A673 (cell line): ENCODE measurements around the gene ABCG1. TPM values are rescaled to one million over a fixed set of nuclear protein-coding genes. Genes with fewer than 3 reads are reported as not detected.

Source experiments
- BruUV-seq: library from RNA; stranded (reverse); fragments of 400-500 nt; replicated peaks from 2 replicates; lab custom pipeline; 2021; lab: Mats Ljungman, UMichigan
- CTCF ChIA-PET: fragments of 300-600 bp; sonication (Branson Sonifier 250); formaldehyde crosslinking; loops from one replicate; lab custom pipeline; 2022; ENCODE audit warnings: antibody characterized with exemption; lab: Charles Lee
- POLR2A ChIA-PET: fragments of 300-600 bp; sonication (Branson Sonifier 250); formaldehyde crosslinking; loops from one replicate; lab custom pipeline; 2022; ENCODE audit warnings: antibody characterized with exemption; ENCODE audit not compliant: low non-redundant PET; lab: Charles Lee
- DNase-seq: peaks from one replicate; pipeline ENCODE4 v3.0.0-alpha.2; 2015; ENCODE audit warnings: low spot score
- H3K27ac ChIP-seq: fragments of 200-600 bp; sonication (generic); 2 replicates; pipeline ENCODE4 v1.5.1; 2016; ENCODE audit warnings: mixed run types, low read depth, mild to moderate bottlenecking, mixed read lengths, antibody characterized with exemption, low read length; ENCODE audit not compliant: poor library complexity, severe bottlenecking
- H3K27me3 ChIP-seq: fragments of 200-600 bp; sonication (generic); replicated peaks from 2 replicates; pipeline ENCODE4 v1.6.1; 2017; ENCODE audit warnings: mixed run types, low read depth, mild to moderate bottlenecking, mixed read lengths, antibody characterized with exemption, low read length; ENCODE audit not compliant: insufficient read depth, poor library complexity
- H3K36me3 ChIP-seq: fragments of 200-600 bp; sonication (generic); 2 replicates; pipeline ENCODE4 v1.6.1; 2016; ENCODE audit warnings: mixed run types, mild to moderate bottlenecking, mixed read lengths, antibody characterized with exemption, low read length; ENCODE audit not compliant: insufficient read depth, poor library complexity, severe bottlenecking
- H3K4me1 ChIP-seq: fragments of 200-600 bp; sonication (generic); 2 replicates; pipeline ENCODE4 v1.6.1; 2017; ENCODE audit warnings: mixed run types, mild to moderate bottlenecking, mixed read lengths, antibody characterized with exemption, low read length; ENCODE audit not compliant: insufficient read depth, poor library complexity, severe bottlenecking
- H3K4me3 ChIP-seq: fragments of 200-600 bp; sonication (generic); 2 replicates; pipeline ENCODE4 v1.5.1; 2016; ENCODE audit warnings: low read depth, mixed run types, mild to moderate bottlenecking, mixed read lengths, low read length; ENCODE audit not compliant: poor library complexity, severe bottlenecking
- H3K9me3 ChIP-seq: fragments of 200-600 bp; sonication (generic); 2 replicates; pipeline ENCODE4 v1.6.1; 2016; ENCODE audit warnings: mixed run types, low read depth, mild to moderate bottlenecking, mixed read lengths, antibody characterized with exemption, low read length; ENCODE audit not compliant: poor library complexity, severe bottlenecking
- EZH2 ChIP-seq: fragments of 200-600 bp; sonication (generic); IDR thresholded peaks from 2 replicates; pipeline ENCODE4 v1.6.1; 2017; ENCODE audit warnings: borderline replicate concordance, low read depth, mild to moderate bottlenecking, mixed read lengths, antibody characterized with exemption, low read length; ENCODE audit not compliant: poor library complexity, severe bottlenecking
- intact Hi-C: fragments of 100-400 bp; cut with micrococcal nuclease; formaldehyde crosslinking; loops from one replicate; pipeline ENCODE4 v1.10.0; 2022; ENCODE audit not compliant: unreplicated experiment
- total RNA-seq: library from RNA; stranded (reverse); gene quantifications from 2 replicates; pipeline ENCODE4 v1.2.3, GENCODE V29; 2021
- TF ChIP-seq, protein P1 (sequence below): fragments of 300-800, 200-600 bp; sonication (generic); conservative IDR thresholded peaks from 2 replicates; pipeline ENCODE4 v1.5.1; 2017; ENCODE audit warnings: low read depth, mild to moderate bottlenecking, antibody characterized with exemption, low read length, moderate library complexity, mixed read lengths

The ABCG1 gene
- total RNA-seq, 1 experiment from 2014 or later: 3.4 TPM

- Histone ChIP-seq H3K4me1 (no peaks in the 10 kb centered on the region), H3K4me3 (no peak overlapping the region), H3K27ac (no peak overlapping the region), H3K9me3 (no peaks in the 10 kb centered on the region), H3K27me3 (no peaks in the 10 kb centered on the region), H3K36me3 (no peaks in the 10 kb centered on the region)
- DNase-seq: no peak
- TF ChIP-seq, protein P1, sequence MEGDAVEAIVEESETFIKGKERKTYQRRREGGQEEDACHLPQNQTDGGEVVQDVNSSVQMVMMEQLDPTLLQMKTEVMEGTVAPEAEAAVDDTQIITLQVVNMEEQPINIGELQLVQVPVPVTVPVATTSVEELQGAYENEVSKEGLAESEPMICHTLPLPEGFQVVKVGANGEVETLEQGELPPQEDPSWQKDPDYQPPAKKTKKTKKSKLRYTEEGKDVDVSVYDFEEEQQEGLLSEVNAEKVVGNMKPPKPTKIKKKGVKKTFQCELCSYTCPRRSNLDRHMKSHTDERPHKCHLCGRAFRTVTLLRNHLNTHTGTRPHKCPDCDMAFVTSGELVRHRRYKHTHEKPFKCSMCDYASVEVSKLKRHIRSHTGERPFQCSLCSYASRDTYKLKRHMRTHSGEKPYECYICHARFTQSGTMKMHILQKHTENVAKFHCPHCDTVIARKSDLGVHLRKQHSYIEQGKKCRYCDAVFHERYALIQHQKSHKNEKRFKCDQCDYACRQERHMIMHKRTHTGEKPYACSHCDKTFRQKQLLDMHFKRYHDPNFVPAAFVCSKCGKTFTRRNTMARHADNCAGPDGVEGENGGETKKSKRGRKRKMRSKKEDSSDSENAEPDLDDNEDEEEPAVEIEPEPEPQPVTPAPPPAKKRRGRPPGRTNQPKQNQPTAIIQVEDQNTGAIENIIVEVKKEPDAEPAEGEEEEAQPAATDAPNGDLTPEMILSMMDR: no peak
- no peak for TF ChIP-seq EZH2
- BruUV-seq: no TSS peak
- CTCF ChIA-PET: no interaction called here
- intact Hi-C loops: no loop called here
- POLR2A ChIA-PET: no interaction called here
Measured at GRCh38 chr21:42190486-42190863, 28.5 kb upstream of the ABCG1 start.

GRCh38 chr21:42191064-42191463, 27.9 kb upstream of the ABCG1 start:
- Histone ChIP-seq H3K4me1 (no peaks in the 10 kb centered on the region), H3K36me3 (no peaks in the 10 kb centered on the region), H3K9me3 (no peaks in the 10 kb centered on the region), H3K27me3 (no peaks in the 10 kb centered on the region), H3K4me3 (no peak overlapping the region), H3K27ac (no peak overlapping the region)
- no peak for DNase-seq
- TF ChIP-seq, protein P1: no peak
- TF ChIP-seq EZH2: no peak
- ChIA-PET CTCF (no interaction called here), POLR2A (no interaction called here)
- BruUV-seq: no TSS peak
- intact Hi-C loops: no loop called here

DNA sequence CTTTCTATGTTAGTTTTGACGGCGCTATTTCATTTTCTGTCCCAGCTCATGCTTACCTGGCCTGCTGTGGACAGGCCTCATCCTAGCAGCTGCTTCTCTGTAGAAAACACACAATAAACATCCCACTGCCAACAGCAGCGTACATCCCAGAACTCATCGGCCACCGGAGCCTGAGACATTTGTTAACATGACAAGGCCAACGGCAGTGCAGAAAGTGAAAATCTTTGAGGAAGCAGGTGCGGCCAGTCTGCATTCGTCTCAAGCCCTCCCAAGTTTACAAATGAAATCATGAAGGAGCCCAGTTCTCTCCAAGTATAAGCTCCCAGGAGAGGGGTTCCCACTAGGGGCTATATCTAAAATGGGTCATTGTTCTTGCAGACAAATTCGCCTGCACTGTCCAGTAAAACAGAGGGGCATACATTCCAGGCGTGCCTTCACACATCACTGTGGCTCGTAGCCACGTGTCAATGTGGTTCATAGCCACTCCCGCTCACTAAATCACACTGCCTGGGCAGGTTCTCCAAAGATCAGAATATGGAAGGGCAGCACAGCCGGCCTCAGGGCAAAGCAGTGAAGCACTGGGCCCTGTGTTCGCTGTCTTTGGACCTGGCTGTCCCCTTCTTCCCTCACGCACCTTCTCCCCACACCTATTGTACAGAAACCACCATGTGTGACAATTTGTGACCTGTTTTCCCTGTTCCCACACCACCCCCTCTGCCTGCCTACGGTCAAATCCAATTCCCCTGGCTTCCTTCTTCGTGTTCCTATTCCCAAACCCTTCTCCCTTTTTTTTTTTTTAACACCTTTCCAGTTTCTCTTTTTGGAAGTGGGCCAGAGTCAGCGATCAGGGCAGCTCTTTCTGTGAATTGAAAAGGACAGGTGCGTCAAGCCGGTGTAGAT, 27.0 kb upstream of the ABCG1 start:
- no peak for DNase-seq
- intact Hi-C loops: no loop called here
- POLR2A ChIA-PET: interaction anchor here (0.6 kb wide), 1 partner anchor 729 kb away, joined by 3 read pairs; no protein-coding TSS in a partner anchor

More for the DNA sequence above, 27.0 kb upstream of the ABCG1 start:
- CTCF ChIA-PET: no interaction called here
- Histone ChIP-seq H3K4me3 (no peak overlapping the region), H3K27me3 (no peaks in the 10 kb centered on the region), H3K27ac (no peak overlapping the region), H3K4me1 (no peaks in the 10 kb centered on the region), H3K9me3 (no peaks in the 10 kb centered on the region), H3K36me3 (no peaks in the 10 kb centered on the region)
- no TSS peak for BruUV-seq
- no peak for TF ChIP-seq EZH2
- TF ChIP-seq, protein P1: no peak
